ENCODE results near the gene DIDO1. TPM values are rescaled to one million over a fixed set of nuclear protein-coding genes. Genes with fewer than 3 reads are reported as not detected.
A peak's percentile ranks its signal among the peaks of the same experiment; 100 is the strongest.
"Not testable (repeated sequence)": the region's sequence is repeated elsewhere in the genome, so short reads cannot be mapped to it uniquely, and the experiment has no call there.

The DIDO1 gene
- polyA plus RNA-seq, 3 donors from 2014 or later: 23.1 to 48.8 (median 37.7) TPM

DNA sequence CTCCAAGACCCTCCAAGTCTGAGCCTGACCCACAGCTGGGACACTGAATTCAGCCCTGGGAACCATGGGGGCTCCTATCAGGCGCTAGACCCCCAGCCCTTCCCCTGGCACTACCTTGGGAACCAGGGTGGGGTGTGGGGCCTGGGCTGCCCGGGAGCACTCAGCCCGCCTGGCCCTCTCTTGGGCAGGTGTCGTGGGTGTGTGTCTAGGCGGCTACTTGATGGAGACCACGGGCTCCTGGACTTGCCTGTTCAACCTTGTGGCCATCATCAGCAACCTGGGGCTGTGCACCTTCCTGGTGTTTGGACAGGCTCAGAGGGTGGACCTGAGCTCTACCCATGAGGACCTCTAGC lies 40.8 kb upstream of the DIDO1 start:
- H3K27ac Mint-ChIP-seq: no peak overlapping the region
- no peak overlapping the region for H3K4me3 Mint-ChIP-seq
- H3K27me3 Mint-ChIP-seq (ENCODE audit: low read depth in 3 of 3): peaks cover 2 to 6% (median 4%) of the 10 kb centered on the region in 3 donors
- DNase-seq: no peak
- H3K36me3 Mint-ChIP-seq: peaks cover 0 to 3% (median 0%) of the 10 kb centered on the region in 3 donors
- H3K9me3 Mint-ChIP-seq: no peaks in the 10 kb centered on the region
- H3K4me1 Mint-ChIP-seq: peaks cover 8 to 9% of the 10 kb centered on the region in 2 donors

DNA sequence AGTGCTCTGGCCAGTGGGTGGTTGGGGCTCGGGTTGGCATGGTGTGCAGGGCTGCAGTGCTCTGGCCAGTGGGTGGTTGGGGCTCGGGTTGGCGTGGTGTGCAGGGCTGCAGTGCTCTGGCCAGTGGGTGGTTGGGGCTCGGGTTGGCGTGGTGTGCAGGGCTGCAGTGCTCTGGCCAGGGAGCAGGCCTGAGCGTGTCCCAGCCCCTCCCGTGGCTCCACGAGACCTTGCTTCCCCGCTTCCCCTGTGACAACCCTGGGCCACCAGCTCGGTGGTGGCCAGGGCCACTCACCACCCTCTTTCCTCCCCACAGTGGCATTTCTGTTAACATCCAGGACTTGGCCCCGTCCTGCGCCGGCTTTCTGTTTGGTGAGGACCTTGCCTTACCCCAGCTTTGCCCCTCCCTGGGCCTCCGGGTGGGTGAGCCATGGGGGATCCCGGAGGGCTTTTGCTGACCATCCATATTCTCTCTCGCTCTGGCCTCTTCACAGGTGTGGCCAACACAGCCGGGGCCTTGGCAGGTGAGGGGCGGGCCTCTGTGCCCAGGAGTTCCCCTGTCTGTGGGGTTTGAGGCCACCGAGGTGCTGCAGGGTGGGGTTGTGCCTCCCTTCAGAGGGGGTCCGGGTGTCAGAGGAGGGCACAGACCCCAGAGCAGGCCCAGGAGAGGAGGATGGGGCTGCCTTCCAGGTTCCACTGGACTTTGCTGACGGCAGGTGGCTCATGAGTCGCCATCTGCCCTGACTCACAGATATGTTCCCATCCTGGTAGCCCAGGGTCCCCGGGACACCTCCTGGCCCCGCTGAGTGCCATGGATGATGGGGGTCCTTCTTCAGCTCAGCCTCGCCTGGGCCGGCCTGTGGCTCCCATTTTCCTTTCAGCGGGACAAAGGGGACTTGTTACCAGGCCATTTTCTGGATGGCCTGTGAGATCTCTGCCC lies 40.2 kb upstream of the DIDO1 start:
- peaks cover 0 to 3% (median 0%) of the 10 kb centered on the region in 3 donors for H3K36me3 Mint-ChIP-seq
- peaks cover 0 to 3% (median 2%) of the 10 kb centered on the region in 3 donors for H3K27me3 Mint-ChIP-seq (ENCODE audit: low read depth in 3 of 3)
- H3K4me3 Mint-ChIP-seq: no peak overlapping the region
- peaks cover 3% of the 10 kb centered on the region in 2 donors for H3K4me1 Mint-ChIP-seq
- DNase-seq: no peak
- no peaks in the 10 kb centered on the region for H3K9me3 Mint-ChIP-seq
- no peak overlapping the region for H3K27ac Mint-ChIP-seq

DNA sequence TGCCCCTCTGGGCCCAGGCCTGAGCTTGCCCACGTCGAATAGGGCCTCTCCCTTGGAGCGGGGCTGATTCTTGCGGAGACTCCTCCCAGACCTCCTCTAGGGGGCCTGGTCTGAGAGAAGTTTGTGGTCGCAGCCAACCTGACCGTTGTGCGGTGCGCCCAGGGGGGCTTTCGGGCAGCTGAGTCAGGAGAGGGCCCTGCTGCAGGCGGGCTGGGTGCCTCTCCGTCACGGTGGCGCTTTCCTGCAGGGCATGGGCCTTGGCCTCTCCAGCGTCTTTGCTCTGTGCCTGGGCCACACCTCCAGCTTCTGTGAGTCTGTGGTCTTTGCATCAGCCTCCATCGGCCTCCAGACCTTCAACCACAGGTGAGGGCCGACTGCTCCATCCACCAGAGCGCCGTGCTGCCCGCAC lies 39.1 kb upstream of the DIDO1 start:
- Mint-ChIP-seq H3K4me3 (no peak overlapping the region), H3K27ac (no peak overlapping the region), H3K4me1 (no peaks in the 10 kb centered on the region), H3K9me3 (no peaks in the 10 kb centered on the region), H3K27me3 (ENCODE audit: low read depth in 3 of 3) (no peaks in the 10 kb centered on the region), H3K36me3 (peaks cover 0 to 3% (median 0%) of the 10 kb centered on the region in 3 donors)
- no peak for DNase-seq

DNA sequence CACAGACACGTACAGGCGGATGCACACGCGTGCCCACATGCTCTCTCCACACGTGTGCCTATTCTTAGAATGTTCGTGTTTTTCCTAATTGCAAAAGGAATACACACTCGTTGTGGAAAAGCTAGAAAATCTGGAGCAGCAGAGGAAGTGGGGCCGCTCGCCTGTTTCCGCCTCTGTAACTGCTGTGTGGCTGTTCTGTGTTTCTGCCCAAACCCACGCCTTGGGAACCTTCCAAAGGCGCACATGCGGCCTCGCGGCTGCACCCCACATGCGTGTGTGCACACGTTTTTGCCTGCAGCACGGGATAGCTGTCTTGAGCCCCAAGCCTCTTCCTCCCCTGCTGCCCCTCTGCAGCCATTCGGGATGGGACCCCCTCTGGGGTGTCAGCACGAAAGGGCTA lies 38.4 kb upstream of the DIDO1 start:
- Mint-ChIP-seq H3K9me3 (no peaks in the 10 kb centered on the region), H3K4me3 (no peak overlapping the region), H3K27ac (no peak overlapping the region), H3K36me3 (peaks cover 0 to 3% (median 0%) of the 10 kb centered on the region in 3 donors), H3K4me1 (peaks cover 5% of the 10 kb centered on the region in 2 donors), H3K27me3 (ENCODE audit: low read depth in 3 of 3) (no peaks in the 10 kb centered on the region)
- DNase-seq: no peak

DNA sequence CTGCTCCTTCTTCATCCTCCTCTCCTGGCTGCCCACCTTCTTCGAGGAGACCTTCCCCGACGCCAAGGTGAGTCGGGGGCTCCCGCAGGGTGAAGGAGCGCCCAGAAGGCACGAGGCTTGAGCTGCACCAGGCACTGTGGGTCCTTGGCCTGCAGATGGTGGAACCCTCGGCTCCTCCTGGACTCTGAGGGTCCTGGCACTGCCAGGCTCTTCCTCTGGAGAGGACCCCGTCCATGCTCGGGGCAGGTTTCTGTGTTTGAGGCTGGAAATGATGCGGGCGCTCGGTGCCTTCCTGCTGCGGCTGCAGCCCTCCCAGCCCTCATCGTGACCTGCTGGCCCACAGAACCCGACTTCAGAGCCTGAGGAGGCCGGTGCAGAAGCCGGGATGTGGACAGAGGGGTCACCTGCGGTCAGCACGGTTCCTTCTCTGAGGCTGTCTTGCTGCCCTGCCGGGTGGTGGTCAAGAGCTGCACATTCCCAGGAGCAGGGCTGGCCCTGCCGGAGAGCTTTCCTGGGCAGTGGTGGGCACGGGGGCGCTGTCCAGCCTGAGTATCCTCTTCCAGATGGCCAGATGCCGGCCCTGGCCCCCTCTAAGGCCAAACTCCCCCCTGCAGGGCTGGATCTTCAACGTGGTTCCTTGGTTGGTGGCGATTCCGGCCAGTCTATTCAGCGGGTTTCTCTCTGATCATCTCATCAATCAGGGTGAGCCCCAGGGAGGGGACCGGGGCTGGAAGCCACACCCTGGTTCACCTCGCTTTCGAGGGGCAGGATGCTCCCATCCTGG lies 37.5 kb upstream of the DIDO1 start:
- DNase-seq: no peak
- H3K4me1 Mint-ChIP-seq: peaks cover 11 to 13% of the 10 kb centered on the region in 2 donors
- H3K27ac Mint-ChIP-seq: no peak overlapping the region
- H3K4me3 Mint-ChIP-seq: no peak overlapping the region
- H3K9me3 Mint-ChIP-seq: no peaks in the 10 kb centered on the region
- no peaks in the 10 kb centered on the region for H3K27me3 Mint-ChIP-seq (ENCODE audit: low read depth in 3 of 3)
- H3K36me3 Mint-ChIP-seq: peaks cover 0 to 3% (median 0%) of the 10 kb centered on the region in 3 donors

DNA sequence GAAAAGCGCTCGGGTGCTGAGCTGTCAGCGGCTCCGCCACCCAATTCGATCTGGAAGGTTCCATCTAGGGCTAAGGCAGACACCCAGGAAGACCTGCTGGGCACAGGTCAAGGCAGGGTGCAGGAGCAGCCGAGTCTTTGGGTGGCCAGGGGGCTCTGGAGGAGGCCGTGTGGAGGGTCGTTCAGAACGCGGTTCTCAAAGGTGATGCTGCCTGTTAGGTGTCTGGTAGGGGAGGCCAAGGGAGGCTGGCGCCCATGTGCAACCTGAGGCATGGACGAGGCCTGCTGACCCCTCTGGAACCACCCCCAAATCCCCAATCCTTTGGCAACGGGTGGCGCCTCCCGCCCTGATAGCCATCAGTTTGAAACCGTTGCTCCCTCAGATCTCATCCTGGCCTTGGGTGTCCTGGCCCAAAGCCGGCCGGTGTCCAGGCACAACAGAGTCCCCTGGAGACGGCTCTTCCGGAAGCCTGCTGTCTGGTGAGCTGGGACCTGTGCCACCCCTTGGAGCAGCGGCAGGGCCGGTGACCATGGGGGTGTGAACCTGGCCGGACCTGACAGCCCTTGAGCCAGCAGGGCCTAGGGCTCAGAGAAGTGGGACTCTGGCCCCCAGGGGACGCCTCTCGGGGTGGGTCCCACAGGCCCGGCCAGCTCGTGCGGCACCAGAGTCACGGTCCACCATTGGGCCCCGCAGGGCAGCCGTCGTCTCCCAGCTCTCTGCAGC lies 36.7 kb upstream of the DIDO1 start:
- Mint-ChIP-seq H3K36me3 (peaks cover 0 to 3% (median 0%) of the 10 kb centered on the region in 3 donors), H3K4me3 (no peak overlapping the region), H3K9me3 (no peaks in the 10 kb centered on the region), H3K4me1 (peaks cover 11 to 13% of the 10 kb centered on the region in 2 donors), H3K27ac (no peak overlapping the region), H3K27me3 (ENCODE audit: low read depth in 3 of 3) (no peaks in the 10 kb centered on the region)
- DNase-seq: no peak

DNA sequence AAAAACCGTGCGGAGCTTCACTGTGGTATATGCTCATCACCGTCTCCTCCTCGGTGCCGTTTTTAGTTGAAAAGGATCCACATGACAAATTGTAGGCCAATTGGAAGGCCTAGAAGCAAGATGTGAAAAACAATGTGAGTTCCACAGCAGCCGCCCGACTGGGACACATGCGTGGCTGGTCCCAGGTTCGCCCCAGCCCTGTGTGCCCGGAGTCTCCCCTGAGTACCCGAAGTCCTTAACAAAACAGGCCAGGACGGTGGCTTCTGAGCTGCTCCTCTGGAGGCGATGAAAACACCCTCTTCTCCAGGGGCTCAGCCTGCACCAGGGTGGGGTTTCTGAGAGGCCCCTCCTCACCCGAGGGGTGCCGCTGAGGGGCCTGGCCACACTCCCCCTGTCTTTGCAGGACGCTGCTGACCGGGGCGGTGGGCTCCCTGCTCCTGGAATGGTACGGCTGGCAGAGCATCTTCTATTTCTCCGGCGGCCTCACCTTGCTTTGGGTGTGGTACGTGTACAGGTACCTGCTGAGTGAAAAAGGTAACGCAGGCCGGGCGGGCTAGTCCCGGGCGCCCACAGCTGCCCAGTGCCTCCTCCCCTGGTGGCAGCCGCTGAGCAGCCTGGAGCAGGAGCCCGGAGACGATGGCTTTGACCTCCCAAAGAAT lies 36.0 kb upstream of the DIDO1 start:
- H3K4me1 Mint-ChIP-seq: peaks cover 11 to 13% of the 10 kb centered on the region in 2 donors
- H3K9me3 Mint-ChIP-seq: no peaks in the 10 kb centered on the region
- H3K36me3 Mint-ChIP-seq: peaks cover 0 to 3% (median 0%) of the 10 kb centered on the region in 3 donors
- DNase-seq: no peak
- H3K27ac Mint-ChIP-seq: no peak overlapping the region
- H3K27me3 Mint-ChIP-seq (ENCODE audit: low read depth in 3 of 3): peaks cover 0 to 1% (median 0%) of the 10 kb centered on the region in 3 donors
- H3K4me3 Mint-ChIP-seq: no peak overlapping the region

DNA sequence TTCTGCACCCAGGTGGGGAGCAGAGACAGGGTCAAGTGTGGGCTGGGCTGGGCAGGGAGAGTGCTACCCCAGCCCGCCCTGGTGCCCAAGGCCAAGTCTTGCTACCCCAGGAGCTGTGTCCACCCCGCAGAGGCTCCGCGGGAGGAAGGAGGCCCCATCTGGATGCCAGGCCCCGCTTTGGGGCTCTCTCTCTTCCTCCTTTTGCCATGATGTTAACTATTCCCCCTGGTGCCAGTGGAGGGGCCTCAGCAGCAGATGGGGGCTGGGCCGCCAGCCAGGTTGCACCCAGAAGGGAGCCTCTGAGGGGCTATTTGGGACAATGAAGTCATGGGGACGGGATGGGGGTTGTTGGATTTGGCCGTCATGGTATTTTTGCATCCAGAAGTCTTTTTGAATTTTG lies 35.5 kb upstream of the DIDO1 start:
- Mint-ChIP-seq H3K9me3 (no peaks in the 10 kb centered on the region), H3K4me3 (no peak overlapping the region), H3K36me3 (peaks cover 0 to 3% (median 0%) of the 10 kb centered on the region in 3 donors), H3K4me1 (peaks cover 11 to 13% of the 10 kb centered on the region in 2 donors), H3K27me3 (ENCODE audit: low read depth in 3 of 3) (peaks cover 0 to 1% (median 0%) of the 10 kb centered on the region in 3 donors), H3K27ac (no peak overlapping the region)
- no peak for DNase-seq

DNA sequence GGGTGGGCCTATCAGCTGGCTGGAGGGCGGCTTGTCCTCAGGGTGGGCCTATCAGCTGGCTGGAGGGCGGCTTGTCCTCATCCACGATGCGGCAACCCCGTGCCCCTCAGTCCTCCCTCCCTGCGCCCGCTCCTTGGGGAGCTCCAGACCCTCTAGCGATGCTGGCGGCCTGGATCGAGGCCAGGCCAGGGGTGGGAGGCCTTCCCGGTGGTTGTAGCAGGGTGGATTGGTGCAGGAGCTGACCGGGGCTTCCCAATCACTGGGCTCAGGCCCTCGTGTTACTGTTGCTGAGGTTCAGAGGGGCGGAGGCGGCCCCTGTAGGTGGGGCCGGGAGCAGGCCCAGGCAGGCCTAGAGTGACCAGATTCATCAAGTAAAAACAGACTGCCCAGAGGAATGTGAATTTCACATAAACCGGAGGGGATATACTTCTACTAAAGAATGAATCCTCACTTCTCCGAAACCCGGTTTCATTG lies 35.0 kb upstream of the DIDO1 start:
- peaks cover 0 to 1% (median 0%) of the 10 kb centered on the region in 3 donors for H3K27me3 Mint-ChIP-seq (ENCODE audit: low read depth in 3 of 3)
- no peak for DNase-seq
- no peak overlapping the region for H3K27ac Mint-ChIP-seq
- H3K36me3 Mint-ChIP-seq: peaks cover 0 to 3% (median 0%) of the 10 kb centered on the region in 3 donors
- no peak overlapping the region for H3K4me3 Mint-ChIP-seq
- peaks cover 11 to 13% of the 10 kb centered on the region in 2 donors for H3K4me1 Mint-ChIP-seq
- H3K9me3 Mint-ChIP-seq: no peaks in the 10 kb centered on the region

DNA sequence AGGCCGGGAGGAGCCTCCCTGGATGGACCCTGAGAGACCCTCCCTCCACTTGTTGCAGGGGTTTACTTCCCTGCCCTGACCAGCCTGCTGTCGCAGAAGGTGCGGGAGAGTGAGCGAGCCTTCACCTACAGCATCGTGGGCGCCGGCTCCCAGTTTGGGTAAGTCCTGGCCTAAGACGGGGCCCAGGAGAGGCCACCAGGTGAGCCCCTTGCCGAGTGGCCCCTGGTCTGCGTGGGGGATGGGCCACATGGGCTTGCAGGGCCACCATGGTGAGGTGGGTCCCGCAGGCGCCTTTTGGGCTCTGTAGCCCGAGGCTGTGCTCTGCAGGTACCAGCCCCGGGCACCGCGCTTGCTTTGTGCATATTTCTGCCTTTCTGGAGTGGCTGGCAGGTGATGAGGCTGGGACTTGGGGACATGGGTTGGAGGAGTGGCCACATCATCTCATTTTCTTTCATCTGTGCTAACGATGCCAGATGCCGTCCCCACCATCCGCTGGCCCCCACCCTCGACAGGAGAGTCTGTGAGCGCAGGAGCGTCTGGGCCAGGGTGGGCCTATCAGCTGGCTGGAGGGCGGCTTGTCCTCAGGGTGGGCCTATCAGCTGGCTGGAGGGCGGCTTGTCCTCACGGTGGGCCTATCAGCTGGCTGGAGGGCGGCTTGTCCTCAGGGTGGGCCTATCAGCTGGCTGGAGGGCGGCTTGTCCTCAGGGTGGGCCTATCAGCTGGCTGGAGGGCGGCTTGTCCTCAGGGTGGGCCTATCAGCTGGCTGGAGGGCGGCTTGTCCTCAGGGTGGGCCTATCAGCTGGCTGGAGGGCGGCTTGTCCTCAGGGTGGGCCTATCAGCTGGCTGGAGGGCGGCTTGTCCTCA lies 34.4 kb upstream of the DIDO1 start:
- not testable (repeated sequence) for H3K27me3 Mint-ChIP-seq (ENCODE audit: low read depth in 3 of 3); H3K27ac Mint-ChIP-seq; H3K36me3 Mint-ChIP-seq; H3K9me3 Mint-ChIP-seq; H3K4me3 Mint-ChIP-seq; DNase-seq
- H3K4me1 Mint-ChIP-seq: peaks cover 11 to 13% of the 10 kb centered on the region in 2 donors

DNA sequence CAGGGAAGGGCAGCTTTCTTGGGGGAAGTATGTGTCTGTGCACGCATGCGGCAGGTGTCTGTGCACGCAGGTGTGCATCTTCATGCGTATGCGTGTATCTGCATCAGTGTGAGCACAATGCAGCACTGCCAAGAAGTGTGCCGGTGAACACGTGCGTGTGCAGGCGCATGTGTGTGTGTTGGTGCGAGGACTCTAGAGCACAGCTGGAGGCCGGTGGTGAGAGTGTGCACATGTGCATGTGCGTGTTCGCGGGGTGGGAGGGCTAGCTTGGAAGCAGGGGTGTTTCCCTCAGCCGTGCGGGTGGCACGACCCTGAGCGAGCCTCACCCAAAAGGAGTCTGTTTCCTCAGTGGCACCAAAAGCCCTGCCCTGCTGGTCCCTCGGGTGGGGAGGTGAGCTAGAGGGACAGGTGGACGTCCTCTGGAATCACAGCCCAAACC lies 33.7 kb upstream of the DIDO1 start:
- H3K9me3 Mint-ChIP-seq: no peaks in the 10 kb centered on the region

More for the DNA sequence above, 33.7 kb upstream of the DIDO1 start:
- no peaks in the 10 kb centered on the region for H3K36me3 Mint-ChIP-seq
- peaks cover 0 to 1% (median 0%) of the 10 kb centered on the region in 3 donors for H3K27me3 Mint-ChIP-seq (ENCODE audit: low read depth in 3 of 3)
- H3K4me1 Mint-ChIP-seq: peaks cover 11 to 13% of the 10 kb centered on the region in 2 donors
- DNase-seq: no peak
- H3K4me3 Mint-ChIP-seq: peak overlapping the region in 4 of 5 donors; percentile 50 to 76 (median 66)
- peak overlapping the region in 3 of 6 donors; percentile 45 to 75 (median 64) for H3K27ac Mint-ChIP-seq
